SK-N-SH (cell line): ENCODE results near the gene XXYLT1.

Experiments
- GABPA ChIP-seq: IDR thresholded peaks from 2 replicates; pipeline ENCODE4 v1.4.0; 2012; ENCODE audit warnings: low read depth, mild to moderate bottlenecking
- TF ChIP-seq, protein P1 (sequence below): fragments of 200-600 bp; sonication (generic); IDR thresholded peaks from 2 replicates; pipeline ENCODE4 v1.6.1; 2017; ENCODE audit warnings: antibody characterized with exemption, mild to moderate bottlenecking, moderate library complexity

DNA sequence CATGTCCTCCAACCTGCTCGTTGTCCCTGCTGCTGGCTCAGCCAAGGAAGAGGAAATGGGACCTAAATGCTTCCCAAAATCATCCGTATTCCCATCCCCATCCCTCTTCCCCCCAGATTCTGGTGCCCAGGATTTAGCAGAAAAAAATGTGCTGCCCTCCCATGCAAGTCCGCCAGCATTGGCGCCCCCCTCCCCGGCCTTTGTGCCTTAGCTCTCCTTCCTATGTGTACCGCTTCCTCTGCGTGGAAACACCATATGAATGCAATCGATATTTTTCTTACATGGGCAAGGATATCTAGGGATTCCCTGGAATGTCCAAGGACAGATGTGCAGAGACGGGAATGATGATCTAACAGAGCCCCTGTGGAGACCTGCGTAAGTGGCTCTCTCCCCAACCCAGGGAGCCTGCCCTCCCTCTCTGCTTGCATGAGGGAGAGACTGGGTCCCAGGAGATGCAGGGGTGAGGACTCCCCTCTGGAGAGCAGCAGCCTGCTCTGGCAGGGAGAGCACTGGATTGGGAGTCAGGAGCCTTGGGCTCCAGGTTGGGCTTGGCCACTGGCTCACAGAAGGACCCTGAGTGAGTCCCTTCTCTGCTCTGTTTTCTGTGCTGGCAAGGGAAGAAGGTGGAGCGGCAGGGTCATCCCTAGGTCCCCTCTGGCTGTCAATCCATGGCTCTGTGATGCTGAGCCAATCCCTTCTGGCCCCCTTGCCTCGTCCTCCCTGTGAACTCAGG lies 227.2 kb downstream of the XXYLT1 start:
- TF ChIP-seq, protein P1, sequence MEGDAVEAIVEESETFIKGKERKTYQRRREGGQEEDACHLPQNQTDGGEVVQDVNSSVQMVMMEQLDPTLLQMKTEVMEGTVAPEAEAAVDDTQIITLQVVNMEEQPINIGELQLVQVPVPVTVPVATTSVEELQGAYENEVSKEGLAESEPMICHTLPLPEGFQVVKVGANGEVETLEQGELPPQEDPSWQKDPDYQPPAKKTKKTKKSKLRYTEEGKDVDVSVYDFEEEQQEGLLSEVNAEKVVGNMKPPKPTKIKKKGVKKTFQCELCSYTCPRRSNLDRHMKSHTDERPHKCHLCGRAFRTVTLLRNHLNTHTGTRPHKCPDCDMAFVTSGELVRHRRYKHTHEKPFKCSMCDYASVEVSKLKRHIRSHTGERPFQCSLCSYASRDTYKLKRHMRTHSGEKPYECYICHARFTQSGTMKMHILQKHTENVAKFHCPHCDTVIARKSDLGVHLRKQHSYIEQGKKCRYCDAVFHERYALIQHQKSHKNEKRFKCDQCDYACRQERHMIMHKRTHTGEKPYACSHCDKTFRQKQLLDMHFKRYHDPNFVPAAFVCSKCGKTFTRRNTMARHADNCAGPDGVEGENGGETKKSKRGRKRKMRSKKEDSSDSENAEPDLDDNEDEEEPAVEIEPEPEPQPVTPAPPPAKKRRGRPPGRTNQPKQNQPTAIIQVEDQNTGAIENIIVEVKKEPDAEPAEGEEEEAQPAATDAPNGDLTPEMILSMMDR = no peak
- no peak for TF ChIP-seq GABPA
